BLaER1 (cell line): Measurements from ENCODE around the gene NRG3.
A peak's percentile ranks its signal among the peaks of the same experiment; 100 is the strongest.

Source experiments
- H3K27ac ChIP-seq: shearing (Covaris generic); formaldehyde crosslinking; 2 replicates; pipeline ENCODE4 v1.8.1; 2022
- H3K27me3 ChIP-seq: shearing (Covaris generic); formaldehyde crosslinking; 2 replicates; pipeline ENCODE4 v1.8.1; 2022
- H3K36me3 ChIP-seq: shearing (Covaris generic); formaldehyde crosslinking; 2 replicates; pipeline ENCODE4 v1.8.1; 2022
- H3K4me1 ChIP-seq: shearing (Covaris generic); formaldehyde crosslinking; 2 replicates; pipeline ENCODE4 v1.8.1; 2022
- H3K4me2 ChIP-seq: shearing (Covaris generic); formaldehyde crosslinking; 2 replicates; pipeline ENCODE4 v1.8.1; 2022
- H3K4me3 ChIP-seq: shearing (Covaris generic); formaldehyde crosslinking; 2 replicates; pipeline ENCODE4 v1.8.1; 2022
- H3K9ac ChIP-seq: shearing (Covaris generic); formaldehyde crosslinking; 2 replicates; pipeline ENCODE4 v1.8.1; 2022
- H3K9me3 ChIP-seq: shearing (Covaris generic); formaldehyde crosslinking; 2 replicates; pipeline ENCODE4 v1.8.1; 2022
- H4K20me1 ChIP-seq: shearing (Covaris generic); formaldehyde crosslinking; 2 replicates; pipeline ENCODE4 v1.8.1; 2022
- Cebpa-rat ChIP-seq: shearing (Covaris generic); IDR thresholded peaks from 2 replicates; pipeline ENCODE4 v1.8.1; 2022

Gene NRG3

GRCh38 chr10:82817676-82818422 is 942.9 kb downstream of the NRG3 start:
- Histone ChIP-seq H3K4me2 (no peak overlapping the region), H3K9ac (no peak overlapping the region), H3K4me1 (peaks cover 8% of the 10 kb centered on the region), H3K36me3 (peaks cover 13% of the 10 kb centered on the region), H3K27ac (no peak overlapping the region), H3K4me3 (no peak overlapping the region), H4K20me1 (no peaks in the 10 kb centered on the region), H3K27me3 (no peaks in the 10 kb centered on the region), H3K9me3 (peaks cover 12% of the 10 kb centered on the region)
- no peak for TF ChIP-seq Cebpa-rat

- Histone ChIP-seq H3K4me2 (peak overlapping the region; percentile 51), H3K4me3 (no peak overlapping the region), H3K27ac (0 out of 2 replicates have a peak overlapping the region, but pooled peaks have one; percentile 8), H3K4me1 (peaks cover 8% of the 10 kb centered on the region), H3K27me3 (no peaks in the 10 kb centered on the region), H3K36me3 (peaks cover 7% of the 10 kb centered on the region), H3K9me3 (peaks cover 6% of the 10 kb centered on the region), H4K20me1 (no peaks in the 10 kb centered on the region), H3K9ac (no peak overlapping the region)
- no peak for TF ChIP-seq Cebpa-rat
These were observed 946.0 kb downstream of the NRG3 start for GRCh38 chr10:82821043-82821442.

DNA sequence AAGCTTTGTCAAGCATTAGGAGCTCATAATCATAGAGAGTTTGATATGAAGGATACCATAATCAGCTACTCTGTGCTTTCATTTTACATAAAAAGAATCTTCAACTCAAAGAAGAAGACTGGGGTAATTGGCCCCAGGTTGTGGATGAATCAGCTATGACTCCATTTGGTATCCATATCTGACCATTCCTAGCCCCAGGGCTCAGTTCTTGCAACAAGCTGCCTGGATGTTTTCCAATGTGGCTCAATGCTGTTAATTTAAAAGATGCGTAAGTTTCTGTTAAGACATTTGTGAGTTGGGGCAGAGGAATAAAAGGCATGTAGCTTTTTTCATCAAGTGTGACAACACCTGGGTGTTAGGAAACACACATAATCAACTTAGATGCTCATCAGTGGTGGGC is 951.1 kb downstream of the NRG3 start:
- Histone ChIP-seq H3K9ac (no peak overlapping the region), H3K4me2 (no peak overlapping the region), H3K27me3 (no peaks in the 10 kb centered on the region), H3K27ac (no peak overlapping the region), H3K9me3 (no peaks in the 10 kb centered on the region), H4K20me1 (no peaks in the 10 kb centered on the region), H3K4me1 (peaks cover 4% of the 10 kb centered on the region), H3K36me3 (no peaks in the 10 kb centered on the region; the same call in 1 of the 2 replicates), H3K4me3 (no peak overlapping the region)
- no peak for TF ChIP-seq Cebpa-rat

DNA sequence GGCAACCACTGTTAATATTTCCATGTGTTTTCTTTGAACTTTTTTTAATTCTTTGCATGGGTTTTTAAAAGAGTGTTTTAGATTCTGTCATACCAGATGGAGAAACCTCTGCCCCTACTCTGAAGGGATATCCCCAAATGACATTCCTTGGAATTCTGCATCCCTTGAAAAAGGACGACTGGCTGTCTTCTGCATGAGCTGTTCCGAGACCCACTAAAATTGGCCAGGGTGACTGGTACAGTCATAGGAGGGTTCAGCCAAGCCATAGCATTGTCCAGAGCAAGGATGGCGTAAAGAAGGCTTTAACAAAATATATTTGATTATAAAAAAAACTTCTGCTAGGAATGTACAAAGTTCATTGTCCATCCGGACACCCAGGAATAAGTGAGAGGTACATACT is 952.9 kb downstream of the NRG3 start:
- H3K27ac ChIP-seq = no peak overlapping the region
- H4K20me1 ChIP-seq = no peaks in the 10 kb centered on the region
- no peak for TF ChIP-seq Cebpa-rat
- no peaks in the 10 kb centered on the region for H3K36me3 ChIP-seq
- no peak overlapping the region for H3K9ac ChIP-seq
- no peaks in the 10 kb centered on the region for H3K27me3 ChIP-seq
- no peaks in the 10 kb centered on the region for H3K9me3 ChIP-seq
- H3K4me2 ChIP-seq = no peak overlapping the region
- H3K4me3 ChIP-seq = no peak overlapping the region
- no peaks in the 10 kb centered on the region for H3K4me1 ChIP-seq

DNA sequence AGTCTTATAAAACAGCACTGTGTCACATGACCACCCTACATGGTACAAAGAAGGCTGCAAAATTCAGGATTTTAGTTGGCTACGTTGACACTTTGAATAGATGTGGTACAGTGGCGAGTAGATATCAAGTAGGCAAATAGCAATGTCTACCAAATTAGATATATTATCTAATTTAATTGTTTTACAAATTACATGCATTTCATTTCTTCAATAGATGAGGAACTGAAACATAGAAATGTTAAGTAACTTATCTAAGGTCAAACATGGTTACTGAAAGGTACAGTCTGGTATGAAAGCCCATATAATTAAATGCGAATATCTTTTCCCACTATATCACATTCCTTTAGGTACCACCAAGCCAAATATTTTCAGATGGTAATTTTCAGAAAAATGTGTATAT is 972.2 kb downstream of the NRG3 start:
- Histone ChIP-seq H3K27ac (no peak overlapping the region), H3K4me1 (no peaks in the 10 kb centered on the region), H3K4me3 (no peak overlapping the region), H3K9ac (no peak overlapping the region), H3K4me2 (no peak overlapping the region), H3K9me3 (peaks cover 10% of the 10 kb centered on the region), H3K36me3 (no peaks in the 10 kb centered on the region), H3K27me3 (no peaks in the 10 kb centered on the region), H4K20me1 (no peaks in the 10 kb centered on the region)
- no peak for TF ChIP-seq Cebpa-rat

GRCh38 chr10:82850191-82850590 is 975.2 kb downstream of the NRG3 start:
- no peak overlapping the region for H3K4me2 ChIP-seq
- H3K36me3 ChIP-seq = no peaks in the 10 kb centered on the region
- H3K4me1 ChIP-seq = no peaks in the 10 kb centered on the region
- H3K27me3 ChIP-seq = no peaks in the 10 kb centered on the region
- no peak overlapping the region for H3K27ac ChIP-seq
- no peak for TF ChIP-seq Cebpa-rat
- no peak overlapping the region for H3K9ac ChIP-seq
- peaks cover 10% of the 10 kb centered on the region for H3K9me3 ChIP-seq
- no peaks in the 10 kb centered on the region for H4K20me1 ChIP-seq
- H3K4me3 ChIP-seq = no peak overlapping the region

DNA sequence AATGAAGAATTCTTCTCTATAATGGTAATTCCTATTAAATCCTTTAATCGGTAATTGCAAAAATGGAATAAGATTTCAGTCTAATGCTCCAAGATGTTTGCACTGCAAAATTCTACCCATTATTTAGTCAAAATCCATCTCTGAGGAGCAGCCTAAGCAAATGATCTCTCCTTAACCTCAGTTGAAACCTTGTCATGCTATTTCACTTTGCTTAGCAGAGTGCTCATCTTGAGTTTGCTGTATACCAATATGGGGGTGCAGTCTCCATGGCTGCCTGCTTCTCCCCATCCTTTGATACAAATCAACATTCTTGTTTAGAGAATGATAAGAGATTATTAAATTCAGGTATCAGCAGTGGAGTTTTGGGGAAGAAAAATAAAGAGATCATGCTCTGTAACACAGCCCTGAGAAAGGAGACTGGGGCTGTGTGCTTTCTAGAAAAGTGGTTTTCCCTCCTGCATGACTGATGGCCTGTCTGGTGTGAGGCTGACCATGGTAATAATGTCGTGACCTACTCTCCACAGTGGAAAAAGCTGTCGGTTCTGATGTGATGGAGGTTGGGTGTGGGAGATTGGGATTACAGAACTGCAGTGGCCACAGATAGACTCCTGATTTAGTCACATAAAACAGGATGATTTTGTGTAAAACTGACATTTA is 982.1 kb downstream of the NRG3 start:
- Histone ChIP-seq H3K9ac (no peak overlapping the region), H3K9me3 (no peaks in the 10 kb centered on the region), H3K4me1 (no peaks in the 10 kb centered on the region), H3K27ac (no peak overlapping the region), H3K4me2 (no peak overlapping the region), H3K27me3 (no peaks in the 10 kb centered on the region), H4K20me1 (no peaks in the 10 kb centered on the region), H3K36me3 (no peaks in the 10 kb centered on the region), H3K4me3 (no peak overlapping the region)
- no peak for TF ChIP-seq Cebpa-rat

GRCh38 chr10:82861889-82862288 is 986.9 kb downstream of the NRG3 start:
- TF ChIP-seq Cebpa-rat = no peak
- no peaks in the 10 kb centered on the region for H3K4me1 ChIP-seq

DNA sequence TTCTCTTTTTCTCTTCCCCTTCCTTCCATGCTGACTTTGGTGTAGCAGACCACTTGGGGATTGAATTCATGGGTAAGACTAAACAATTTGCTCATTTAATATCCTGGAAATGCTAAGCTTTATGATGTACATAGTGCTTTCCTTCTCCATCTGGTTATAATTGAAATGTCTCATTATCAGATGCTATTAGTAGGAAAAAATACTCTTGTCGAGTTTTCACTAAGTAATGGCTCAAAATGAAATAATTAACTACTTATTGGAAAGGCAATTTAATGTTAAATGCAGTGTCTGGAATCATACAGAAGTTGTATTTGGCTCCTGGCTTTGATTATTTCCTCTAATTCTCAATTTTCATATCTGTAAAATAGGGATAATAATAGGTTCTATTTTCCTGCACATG is 990.4 kb downstream of the NRG3 start:
- no peak overlapping the region for H3K27ac ChIP-seq
- no peaks in the 10 kb centered on the region for H3K27me3 ChIP-seq

More at GRCh38 chr10:82861889-82862288, 986.9 kb downstream of the NRG3 start:
- no peak overlapping the region for H3K4me2 ChIP-seq
- H3K4me3 ChIP-seq = no peak overlapping the region
- no peaks in the 10 kb centered on the region for H3K27me3 ChIP-seq
- H3K9ac ChIP-seq = no peak overlapping the region
- H4K20me1 ChIP-seq = no peaks in the 10 kb centered on the region
- no peak overlapping the region for H3K27ac ChIP-seq
- H3K9me3 ChIP-seq = no peaks in the 10 kb centered on the region
- H3K36me3 ChIP-seq = no peaks in the 10 kb centered on the region

DNA sequence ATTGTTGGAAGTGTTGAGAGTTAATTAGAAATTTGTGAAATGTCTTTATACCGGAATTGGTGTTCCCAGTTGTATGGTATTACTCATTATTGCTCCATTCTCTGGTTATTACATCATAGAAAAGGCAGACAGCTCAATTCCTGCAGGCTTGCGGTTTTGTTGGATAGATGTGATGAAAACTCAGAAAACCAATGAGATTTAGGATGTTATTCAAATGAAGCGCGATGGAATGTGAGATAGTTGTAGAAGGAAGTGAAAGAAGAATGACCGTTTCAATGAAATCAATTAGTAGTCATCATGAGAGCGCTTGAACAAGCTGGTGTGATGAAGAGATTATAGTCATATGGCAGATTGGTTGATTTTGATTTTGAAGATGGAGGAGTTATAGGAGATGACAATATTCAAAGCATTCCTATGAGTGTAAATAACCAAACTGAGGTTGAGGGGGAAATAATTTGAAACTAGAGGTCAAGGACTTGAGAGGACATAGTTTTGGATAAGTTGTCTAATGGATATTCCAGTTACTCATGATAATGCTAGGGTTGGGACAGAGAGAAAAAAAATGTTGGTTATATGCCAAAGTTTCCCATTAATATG is 991.5 kb downstream of the NRG3 start:
- no peaks in the 10 kb centered on the region for H3K27me3 ChIP-seq
- no peak overlapping the region for H3K4me2 ChIP-seq
- no peaks in the 10 kb centered on the region for H3K4me1 ChIP-seq
- no peak overlapping the region for H3K4me3 ChIP-seq
- H4K20me1 ChIP-seq = no peaks in the 10 kb centered on the region
- no peak overlapping the region for H3K27ac ChIP-seq
- no peaks in the 10 kb centered on the region for H3K9me3 ChIP-seq
- H3K9ac ChIP-seq = no peak overlapping the region
- no peak for TF ChIP-seq Cebpa-rat
- H3K36me3 ChIP-seq = no peaks in the 10 kb centered on the region

More for the DNA sequence above, 990.4 kb downstream of the NRG3 start:
- Histone ChIP-seq H3K9ac (no peak overlapping the region), H3K4me2 (no peak overlapping the region), H3K36me3 (no peaks in the 10 kb centered on the region), H3K4me3 (no peak overlapping the region), H4K20me1 (no peaks in the 10 kb centered on the region), H3K9me3 (no peaks in the 10 kb centered on the region), H3K4me1 (no peaks in the 10 kb centered on the region)
- TF ChIP-seq Cebpa-rat = no peak
